ENCODE data around the gene SLC44A5.

SLC44A5 gene

DNA sequence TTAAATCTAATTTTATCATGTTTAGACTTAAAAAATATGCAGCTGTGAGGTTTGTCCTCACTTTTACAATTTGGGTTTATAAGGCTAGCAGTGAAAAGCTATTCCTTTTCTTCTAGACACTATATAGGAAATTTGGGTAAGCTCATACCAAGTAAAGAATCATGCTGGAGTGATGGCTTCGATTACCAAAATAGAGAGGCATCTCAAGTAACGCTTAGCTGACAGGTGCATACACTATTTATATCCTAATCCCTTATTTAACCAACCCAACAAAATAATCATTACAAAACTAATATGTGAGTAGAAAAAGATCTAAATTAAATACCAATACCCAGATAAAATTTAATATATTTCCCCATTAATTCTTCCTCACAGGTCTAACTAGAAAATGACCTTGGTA is 283.5 kb downstream of the SLC44A5 start:
- no peak overlapping the region for H3K9ac ChIP-seq
- H2AFZ ChIP-seq (ENCODE audit: low read depth) = no peak overlapping the region
- H3K4me2 ChIP-seq = no peak overlapping the region

DNA sequence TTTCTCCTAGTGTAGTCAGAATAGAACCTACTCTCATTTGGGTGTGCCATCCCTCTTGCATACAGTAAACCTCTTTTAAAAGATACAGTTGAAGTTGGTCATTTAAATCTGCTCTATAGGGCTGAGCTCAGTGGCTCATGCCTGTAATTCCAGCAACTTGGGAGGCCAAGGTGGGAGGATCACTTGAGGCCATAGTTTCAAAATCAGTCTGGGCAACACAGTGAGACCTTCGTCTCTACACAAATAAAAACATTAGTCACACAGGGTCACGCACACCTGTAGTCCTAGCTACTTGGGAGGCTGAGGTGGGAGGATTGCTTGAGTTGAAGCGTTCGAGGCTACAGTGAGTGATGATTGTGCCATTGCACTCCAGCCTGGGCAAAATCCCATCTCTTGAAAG is 292.9 kb downstream of the SLC44A5 start:
- Histone ChIP-seq H3K27ac (no peak overlapping the region), H3K79me2 (ENCODE audit: insufficient read depth, low read depth) (no peaks in the 10 kb centered on the region), H3K36me3 (ENCODE audit: insufficient read depth) (no peaks in the 10 kb centered on the region), H3K9ac (no peak overlapping the region), H3K4me2 (no peak overlapping the region), H2AFZ (ENCODE audit: low read depth) (no peak overlapping the region), H4K20me1 (ENCODE audit: insufficient read depth) (no peaks in the 10 kb centered on the region), H3K4me1 (ENCODE audit: low read depth, poor library complexity, severe bottlenecking) (no peaks in the 10 kb centered on the region), H3K27me3 (ENCODE audit: insufficient read depth, low read depth) (no peaks in the 10 kb centered on the region), H3K4me3 (IDR thresholded peaks at IDR 0.05; ENCODE audit: insufficient read depth, low read depth, low read length) (no peak overlapping the region)
- TF ChIP-seq, protein P1, sequence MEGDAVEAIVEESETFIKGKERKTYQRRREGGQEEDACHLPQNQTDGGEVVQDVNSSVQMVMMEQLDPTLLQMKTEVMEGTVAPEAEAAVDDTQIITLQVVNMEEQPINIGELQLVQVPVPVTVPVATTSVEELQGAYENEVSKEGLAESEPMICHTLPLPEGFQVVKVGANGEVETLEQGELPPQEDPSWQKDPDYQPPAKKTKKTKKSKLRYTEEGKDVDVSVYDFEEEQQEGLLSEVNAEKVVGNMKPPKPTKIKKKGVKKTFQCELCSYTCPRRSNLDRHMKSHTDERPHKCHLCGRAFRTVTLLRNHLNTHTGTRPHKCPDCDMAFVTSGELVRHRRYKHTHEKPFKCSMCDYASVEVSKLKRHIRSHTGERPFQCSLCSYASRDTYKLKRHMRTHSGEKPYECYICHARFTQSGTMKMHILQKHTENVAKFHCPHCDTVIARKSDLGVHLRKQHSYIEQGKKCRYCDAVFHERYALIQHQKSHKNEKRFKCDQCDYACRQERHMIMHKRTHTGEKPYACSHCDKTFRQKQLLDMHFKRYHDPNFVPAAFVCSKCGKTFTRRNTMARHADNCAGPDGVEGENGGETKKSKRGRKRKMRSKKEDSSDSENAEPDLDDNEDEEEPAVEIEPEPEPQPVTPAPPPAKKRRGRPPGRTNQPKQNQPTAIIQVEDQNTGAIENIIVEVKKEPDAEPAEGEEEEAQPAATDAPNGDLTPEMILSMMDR (conservative IDR thresholded peaks at IDR 0.05; ENCODE audit: low read depth, low read length) = no peak

More for the DNA sequence above, 283.5 kb downstream of the SLC44A5 start:
- H3K4me1 ChIP-seq (ENCODE audit: low read depth, poor library complexity, severe bottlenecking) = no peaks in the 10 kb centered on the region
- TF ChIP-seq, protein P1 (conservative IDR thresholded peaks at IDR 0.05; ENCODE audit: low read depth, low read length) = no peak
- H3K36me3 ChIP-seq (ENCODE audit: insufficient read depth) = no peaks in the 10 kb centered on the region
- H4K20me1 ChIP-seq (ENCODE audit: insufficient read depth) = no peaks in the 10 kb centered on the region
- no peak overlapping the region for H3K4me3 ChIP-seq (IDR thresholded peaks at IDR 0.05; ENCODE audit: insufficient read depth, low read depth, low read length)
- no peaks in the 10 kb centered on the region for H3K79me2 ChIP-seq (ENCODE audit: insufficient read depth, low read depth)
- no peak overlapping the region for H3K27ac ChIP-seq
- no peaks in the 10 kb centered on the region for H3K27me3 ChIP-seq (ENCODE audit: insufficient read depth, low read depth)

DNA sequence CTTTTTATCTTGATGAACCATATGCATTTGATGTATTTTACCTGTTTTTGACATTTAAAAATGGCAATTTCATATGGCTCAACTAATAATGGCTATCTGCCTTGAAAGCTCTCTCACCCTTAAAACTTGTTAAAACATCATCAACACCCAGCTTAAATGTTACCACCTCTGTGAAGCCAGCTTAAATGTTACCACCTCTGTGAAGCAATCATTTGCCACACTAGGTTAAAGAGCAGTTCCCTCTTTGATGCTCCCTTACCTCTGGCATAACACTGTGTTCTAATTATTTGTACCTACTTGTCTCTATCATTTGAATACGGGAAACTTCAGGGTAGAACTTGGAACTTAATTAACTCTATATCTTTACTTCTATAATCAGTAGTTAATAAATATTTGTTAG is 294.7 kb downstream of the SLC44A5 start:
- no peak overlapping the region for H3K27ac ChIP-seq
- H3K79me2 ChIP-seq (ENCODE audit: insufficient read depth, low read depth) = no peaks in the 10 kb centered on the region
- H3K36me3 ChIP-seq (ENCODE audit: insufficient read depth) = no peaks in the 10 kb centered on the region
- H3K4me1 ChIP-seq (ENCODE audit: low read depth, poor library complexity, severe bottlenecking) = no peaks in the 10 kb centered on the region
- no peak overlapping the region for H3K4me3 ChIP-seq (IDR thresholded peaks at IDR 0.05; ENCODE audit: insufficient read depth, low read depth, low read length)
- H3K27me3 ChIP-seq (ENCODE audit: insufficient read depth, low read depth) = no peaks in the 10 kb centered on the region
- no peak overlapping the region for H3K9ac ChIP-seq
- no peak overlapping the region for H2AFZ ChIP-seq (ENCODE audit: low read depth)
- TF ChIP-seq, protein P1 (conservative IDR thresholded peaks at IDR 0.05; ENCODE audit: low read depth, low read length) = no peak
- no peaks in the 10 kb centered on the region for H4K20me1 ChIP-seq (ENCODE audit: insufficient read depth)
- no peak overlapping the region for H3K4me2 ChIP-seq

DNA sequence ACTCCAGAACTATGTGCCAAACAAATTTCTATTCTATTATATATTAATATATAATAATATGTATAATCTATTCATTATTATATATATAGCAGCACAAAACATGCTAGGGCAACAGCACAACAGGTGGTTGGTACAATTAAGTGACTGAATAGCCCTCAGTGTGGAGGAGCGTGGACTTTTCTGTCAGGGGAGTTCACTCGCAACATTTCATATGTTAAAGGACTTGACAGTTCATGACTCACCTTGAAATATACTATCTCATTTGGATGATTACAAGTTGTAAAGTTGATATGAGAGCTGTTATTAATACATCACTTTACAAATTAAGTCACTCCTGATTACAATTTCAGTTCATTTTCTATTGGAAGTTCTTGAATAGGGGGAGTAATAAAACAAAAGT is 298.3 kb downstream of the SLC44A5 start:
- H2AFZ ChIP-seq (ENCODE audit: low read depth) = no peak overlapping the region
- H3K36me3 ChIP-seq (ENCODE audit: insufficient read depth) = no peaks in the 10 kb centered on the region
- H3K4me2 ChIP-seq = no peak overlapping the region
- no peaks in the 10 kb centered on the region for H3K4me1 ChIP-seq (ENCODE audit: low read depth, poor library complexity, severe bottlenecking)
- H4K20me1 ChIP-seq (ENCODE audit: insufficient read depth) = no peaks in the 10 kb centered on the region
- H3K9ac ChIP-seq = no peak overlapping the region
- TF ChIP-seq, protein P1 (conservative IDR thresholded peaks at IDR 0.05; ENCODE audit: low read depth, low read length) = no peak
- no peaks in the 10 kb centered on the region for H3K79me2 ChIP-seq (ENCODE audit: insufficient read depth, low read depth)
- H3K27me3 ChIP-seq (ENCODE audit: insufficient read depth, low read depth) = no peaks in the 10 kb centered on the region
- H3K27ac ChIP-seq = no peak overlapping the region
- H3K4me3 ChIP-seq (IDR thresholded peaks at IDR 0.05; ENCODE audit: insufficient read depth, low read depth, low read length) = no peak overlapping the region

All from KMS-11 (cell line).